PC-9 (cell line): ENCODE results near the gene RNF126. TPM values are rescaled to one million over a fixed set of nuclear protein-coding genes. Genes with fewer than 3 reads are reported as not detected.

ENCODE experiments used
- BruUV-seq: library from RNA; stranded (reverse); fragments of 400-500 nt; replicated peaks from 2 replicates; lab custom pipeline; 2021; lab: Mats Ljungman, UMichigan
- CTCF ChIA-PET: fragments of 300-600 bp; sonication (Branson Sonifier 250); formaldehyde crosslinking; loops from one replicate; lab custom pipeline; 2022; ENCODE audit warnings: antibody characterized with exemption; lab: Charles Lee
- POLR2A ChIA-PET: fragments of 300-600 bp; sonication (Branson Sonifier 250); formaldehyde crosslinking; loops from one replicate; lab custom pipeline; 2022; ENCODE audit warnings: antibody characterized with exemption; ENCODE audit not compliant: unreplicated experiment; lab: Charles Lee
- DNase-seq, 2 experiments: peaks; one replicate each; pipeline versions ENCODE4 v3.0.0 to v3.0.0-alpha.2; 2015 to 2022; ENCODE audit warnings: mixed read lengths in 1 of 2
- H2AFZ ChIP-seq: fragments of 200-600 bp; sonication (generic); 2 replicates; pipeline ENCODE4 v1.8.1; 2017; ENCODE audit warnings: antibody characterized with exemption
- H3F3A ChIP-seq: fragments of 200-600 bp; sonication (generic); 2 replicates; pipeline ENCODE4 v1.8.1; 2017; ENCODE audit warnings: antibody characterized with exemption, mild to moderate bottlenecking, low read depth; ENCODE audit not compliant: insufficient read depth
- H3K27ac ChIP-seq: fragments of 200-600 bp; sonication (generic); 2 replicates; pipeline ENCODE4 v1.6.1; 2016; ENCODE audit warnings: mixed run types
- H3K27me3 ChIP-seq: fragments of 200-600 bp; sonication (generic); 2 replicates; pipeline ENCODE4 v1.6.1; 2016; ENCODE audit warnings: low read depth, mixed run types; ENCODE audit not compliant: insufficient read depth
- H3K36me3 ChIP-seq: fragments of 200-600 bp; sonication (generic); 2 replicates; pipeline ENCODE4 v1.6.1; 2016; ENCODE audit warnings: low read depth, mixed run types
- H3K4me1 ChIP-seq: fragments of 200-600 bp; sonication (generic); replicated peaks from 2 replicates; pipeline ENCODE4 v1.6.1; 2016; ENCODE audit warnings: mixed run types; ENCODE audit not compliant: insufficient read depth
- H3K4me2 ChIP-seq: fragments of 200-600 bp; sonication (generic); 2 replicates; pipeline ENCODE4 v1.6.1; 2017; ENCODE audit warnings: mixed run types
- H3K4me3 ChIP-seq: fragments of 200-600 bp; sonication (generic); 2 replicates; pipeline ENCODE4 v1.6.1; 2016; ENCODE audit warnings: mixed run types
- H3K79me2 ChIP-seq: fragments of 200-600 bp; sonication (generic); 2 replicates; pipeline ENCODE4 v1.6.1; 2017; ENCODE audit warnings: low read depth, mixed run types
- H3K9me2 ChIP-seq: fragments of 200-600 bp; sonication (generic); 2 replicates; pipeline ENCODE4 v1.8.1; 2017; ENCODE audit warnings: mild to moderate bottlenecking; ENCODE audit not compliant: insufficient read depth
- H3K9me3 ChIP-seq: fragments of 200-600 bp; sonication (generic); 2 replicates; pipeline ENCODE4 v1.8.1; 2016; ENCODE audit warnings: low read depth; ENCODE audit not compliant: insufficient read depth
- H4K20me1 ChIP-seq: fragments of 200-600 bp; sonication (generic); 2 replicates; pipeline ENCODE4 v1.8.1; 2017; ENCODE audit not compliant: insufficient read depth
- CTCF ChIP-seq: fragments of 200-600 bp; sonication (generic); conservative IDR thresholded peaks from 2 replicates; pipeline ENCODE4 v1.6.1; 2017; ENCODE audit warnings: mixed run types, antibody characterized with exemption, mild to moderate bottlenecking, moderate library complexity
- EZH2 ChIP-seq: fragments of 200-600 bp; sonication (generic); IDR thresholded peaks from 2 replicates; pipeline ENCODE4 v1.8.0; 2017; ENCODE audit warnings: antibody characterized with exemption, low read depth
- intact Hi-C: fragments of 100-400 bp; cut with micrococcal nuclease; formaldehyde crosslinking; loops from one replicate; pipeline ENCODE4 v1.10.0; 2022; ENCODE audit not compliant: unreplicated experiment
- total RNA-seq: library from RNA; stranded (reverse); gene quantifications from 2 replicates; pipeline ENCODE4 v1.2.3, GENCODE V29; 2021

The RNF126 gene
- total RNA-seq, 1 experiment from 2014 or later, result 54.4 TPM

DNA sequence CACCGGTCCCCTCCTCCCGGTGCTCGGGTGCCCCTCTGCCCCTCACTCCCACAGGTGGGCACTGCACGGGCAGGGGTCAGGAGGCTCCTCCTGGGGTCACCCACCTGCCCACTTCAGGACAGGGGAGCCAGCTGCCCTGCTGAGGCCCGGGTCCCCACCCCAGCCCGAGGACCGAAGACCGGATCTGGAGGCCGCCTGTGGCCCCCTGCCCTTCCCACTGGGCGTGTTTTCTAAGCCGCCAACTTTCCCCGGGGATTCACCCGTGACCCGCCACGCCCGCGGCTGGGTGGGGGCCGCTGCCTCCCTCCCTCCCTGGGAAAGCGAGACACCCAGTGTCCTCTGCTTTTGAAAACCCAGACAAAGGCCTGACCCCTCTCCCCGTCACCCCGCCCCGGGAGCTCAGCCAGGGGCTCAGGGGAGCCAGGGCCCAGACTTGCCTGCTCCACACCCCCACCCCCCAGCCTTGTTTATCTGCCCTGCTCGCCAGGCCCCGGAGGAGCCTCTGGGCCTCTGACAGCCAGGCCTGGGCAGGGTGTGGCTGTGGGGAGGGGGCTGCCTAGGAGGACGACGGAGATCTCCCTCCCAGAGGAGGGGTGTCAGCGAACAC is 47.1 kb upstream of the RNF126 start:
- no peak overlapping the region for H2AFZ ChIP-seq
- peaks cover 8% of the 10 kb centered on the region; the same call in 1 of the 2 replicates for H3K27me3 ChIP-seq
- H3F3A ChIP-seq, result peaks cover 23% of the 10 kb centered on the region
- CTCF ChIA-PET, result no interaction called here
- no peaks in the 10 kb centered on the region for H3K9me2 ChIP-seq
- no peaks in the 10 kb centered on the region for H3K79me2 ChIP-seq
- BruUV-seq, result no TSS peak
- no peak overlapping the region for H3K4me3 ChIP-seq
- H3K36me3 ChIP-seq, result no peaks in the 10 kb centered on the region
- no peaks in the 10 kb centered on the region for H3K4me1 ChIP-seq
- H3K27ac ChIP-seq, result no peak overlapping the region
- TF ChIP-seq EZH2, result no peak
- no peak for TF ChIP-seq CTCF
- H4K20me1 ChIP-seq, result no peaks in the 10 kb centered on the region
- POLR2A ChIA-PET, result no interaction called here
- no peak for DNase-seq
- intact Hi-C loops, result no loop called here
- no peak overlapping the region for H3K4me2 ChIP-seq
- no peaks in the 10 kb centered on the region for H3K9me3 ChIP-seq

GRCh38 chr19:709196-709964 is 46.4 kb upstream of the RNF126 start:
- H3K4me1 ChIP-seq, result no peaks in the 10 kb centered on the region
- intact Hi-C loops, result no loop called here
- no peaks in the 10 kb centered on the region for H3K9me3 ChIP-seq
- no peaks in the 10 kb centered on the region for H3K9me2 ChIP-seq
- TF ChIP-seq CTCF (no peak), EZH2 (no peak)
- no peak overlapping the region for H3K4me3 ChIP-seq
- H3K27ac ChIP-seq, result no peak overlapping the region
- no peaks in the 10 kb centered on the region for H3K36me3 ChIP-seq
- H3K79me2 ChIP-seq, result no peaks in the 10 kb centered on the region
- no TSS peak for BruUV-seq
- H4K20me1 ChIP-seq, result no peaks in the 10 kb centered on the region
- H3F3A ChIP-seq, result peaks cover 28% of the 10 kb centered on the region
- CTCF ChIA-PET, result no interaction called here
- DNase-seq, result no peak
- H3K4me2 ChIP-seq, result no peak overlapping the region; the same call in 1 of the 2 replicates
- POLR2A ChIA-PET, result no interaction called here
- H3K27me3 ChIP-seq, result peaks cover 8% of the 10 kb centered on the region; the same call in 1 of the 2 replicates
- H2AFZ ChIP-seq, result no peak overlapping the region

- H3K27ac ChIP-seq, result no peak within 1 kb of the TSS
- no peak within 1 kb of the TSS for H2AFZ ChIP-seq
- H3K36me3 ChIP-seq, result no peaks in the 10 kb centered on the region
- no peaks in the 10 kb centered on the region for H4K20me1 ChIP-seq
- H3K4me2 ChIP-seq, result no peak within 1 kb of the TSS; the same call in 1 of the 2 replicates
- no peaks in the 10 kb centered on the region for H3K4me1 ChIP-seq
- H3K79me2 ChIP-seq, result no peaks in the 10 kb centered on the region
- CTCF ChIA-PET, result no interaction called here
- no peak for DNase-seq
- no peaks in the 10 kb centered on the region for H3K9me3 ChIP-seq
- intact Hi-C loops, result no loop called here
- POLR2A ChIA-PET, result no interaction called here
- no peak within 1 kb of the TSS for H3K4me3 ChIP-seq
- no TSS peak for BruUV-seq
- peaks cover 8% of the 10 kb centered on the region; the same call in 1 of the 2 replicates for H3K27me3 ChIP-seq
- TF ChIP-seq CTCF (no peak), EZH2 (no peak)
- H3K9me2 ChIP-seq, result no peaks in the 10 kb centered on the region
- H3F3A ChIP-seq, result peaks cover 31% of the 10 kb centered on the region
Measured at GRCh38 chr19:708154-709143, 45.4 kb upstream of the RNF126 start, which contains the start of gene PALM. Gene PALM, plus strand, starts transcription at chr19:708935. Its CDS starts 212 bp downstream, at chr19:709147.
